ENCODE measurements around the gene SLC43A3. TPM values are rescaled to one million over a fixed set of nuclear protein-coding genes. Genes with fewer than 3 reads are reported as not detected.

SLC43A3 gene
- total and polyA plus RNA-seq, 2 donors, result 17.8 to 28.7 TPM

GRCh38 chr11:57397394-57397990 lies 29.4 kb downstream of the SLC43A3 start:
- H3K36me3 ChIP-seq (ENCODE audit: control insufficient read depth in 2 of 2, insufficient read depth in 2 of 2, low read length in 1 of 2), result no peaks in the 10 kb centered on the region
- H3K4me1 ChIP-seq (ENCODE audit: control insufficient read depth in 2 of 2, insufficient read depth in 2 of 2, low read length in 2 of 2), result no peaks in the 10 kb centered on the region
- H3K27ac ChIP-seq (ENCODE audit: low read depth in 1 of 2, low read length in 1 of 2), result no peak overlapping the region
- DNase-seq (ENCODE audit: low read depth in 6 of 9, low spot score in 9 of 9), result no peak
- no peak overlapping the region for H3K4me3 ChIP-seq (ENCODE audit: low read length in 2 of 2)
- H3K27me3 ChIP-seq (ENCODE audit: control insufficient read depth in 2 of 2, insufficient read depth in 1 of 2, low read length in 1 of 2), result no peaks in the 10 kb centered on the region
- H3K9me3 ChIP-seq (ENCODE audit: control insufficient read depth in 2 of 2, insufficient read depth in 1 of 2, low read length in 1 of 2), result no peaks in the 10 kb centered on the region
- 92% methylated on average over 4 of the region's 4 CpGs for WGBS

- H3K9me3 ChIP-seq (ENCODE audit: control insufficient read depth in 2 of 2, insufficient read depth in 1 of 2, low read length in 1 of 2), result no peaks in the 10 kb centered on the region
- H3K27ac ChIP-seq (ENCODE audit: low read depth in 1 of 2, low read length in 1 of 2), result no peak overlapping the region
- no peak overlapping the region for H3K4me3 ChIP-seq (ENCODE audit: low read length in 2 of 2)
- no peaks in the 10 kb centered on the region for H3K4me1 ChIP-seq (ENCODE audit: control insufficient read depth in 2 of 2, insufficient read depth in 2 of 2, low read length in 2 of 2)
- 89% methylated on average over 2 of the region's 2 CpGs for whole genome bisulfite sequencing
- H3K36me3 ChIP-seq (ENCODE audit: control insufficient read depth in 2 of 2, insufficient read depth in 2 of 2, low read length in 1 of 2), result no peaks in the 10 kb centered on the region
- no peak for DNase-seq (ENCODE audit: low read depth in 6 of 9, low spot score in 9 of 9)
- no peaks in the 10 kb centered on the region for H3K27me3 ChIP-seq (ENCODE audit: control insufficient read depth in 2 of 2, insufficient read depth in 1 of 2, low read length in 1 of 2)
Measured at GRCh38 chr11:57396744-57397143, 30.2 kb downstream of the SLC43A3 start.

GRCh38 chr11:57395905-57396623 lies 30.9 kb downstream of the SLC43A3 start:
- Histone ChIP-seq H3K9me3 (ENCODE audit: control insufficient read depth in 2 of 2, insufficient read depth in 1 of 2, low read length in 1 of 2) (no peaks in the 10 kb centered on the region), H3K36me3 (ENCODE audit: control insufficient read depth in 2 of 2, insufficient read depth in 2 of 2, low read length in 1 of 2) (no peaks in the 10 kb centered on the region), H3K27ac (ENCODE audit: low read depth in 1 of 2, low read length in 1 of 2) (no peak overlapping the region), H3K27me3 (ENCODE audit: control insufficient read depth in 2 of 2, insufficient read depth in 1 of 2, low read length in 1 of 2) (no peaks in the 10 kb centered on the region), H3K4me1 (ENCODE audit: control insufficient read depth in 2 of 2, insufficient read depth in 2 of 2, low read length in 2 of 2) (no peaks in the 10 kb centered on the region), H3K4me3 (ENCODE audit: low read length in 2 of 2) (no peak overlapping the region)
- DNase-seq (ENCODE audit: low read depth in 6 of 9, low spot score in 9 of 9), result no peak
- 94% methylated on average over 11 of the region's 11 CpGs for WGBS

- Histone ChIP-seq H3K27ac (ENCODE audit: low read depth in 1 of 2, low read length in 1 of 2) (no peak overlapping the region), H3K36me3 (ENCODE audit: control insufficient read depth in 2 of 2, insufficient read depth in 2 of 2, low read length in 1 of 2) (no peaks in the 10 kb centered on the region), H3K27me3 (ENCODE audit: control insufficient read depth in 2 of 2, insufficient read depth in 1 of 2, low read length in 1 of 2) (no peaks in the 10 kb centered on the region), H3K4me1 (ENCODE audit: control insufficient read depth in 2 of 2, insufficient read depth in 2 of 2, low read length in 2 of 2) (no peaks in the 10 kb centered on the region), H3K4me3 (ENCODE audit: low read length in 2 of 2) (no peak overlapping the region), H3K9me3 (ENCODE audit: control insufficient read depth in 2 of 2, insufficient read depth in 1 of 2, low read length in 1 of 2) (no peaks in the 10 kb centered on the region)
- 94% methylated on average over 4 of the region's 4 CpGs for WGBS
- no peak for DNase-seq (ENCODE audit: low read depth in 6 of 9, low spot score in 9 of 9)
Measured at GRCh38 chr11:57394203-57394965, 32.5 kb downstream of the SLC43A3 start.

- no peak overlapping the region for H3K4me3 ChIP-seq (ENCODE audit: low read length in 2 of 2)
- no peaks in the 10 kb centered on the region for H3K36me3 ChIP-seq (ENCODE audit: control insufficient read depth in 2 of 2, insufficient read depth in 2 of 2, low read length in 1 of 2)
- H3K9me3 ChIP-seq (ENCODE audit: control insufficient read depth in 2 of 2, insufficient read depth in 1 of 2, low read length in 1 of 2), result no peaks in the 10 kb centered on the region
- DNase-seq (ENCODE audit: low read depth in 6 of 9, low spot score in 9 of 9), result no peak
- 97% methylated on average over 4 of the region's 4 CpGs for WGBS
- H3K4me1 ChIP-seq (ENCODE audit: control insufficient read depth in 2 of 2, insufficient read depth in 2 of 2, low read length in 2 of 2), result no peaks in the 10 kb centered on the region
- H3K27ac ChIP-seq (ENCODE audit: low read depth in 1 of 2, low read length in 1 of 2), result no peak overlapping the region
- no peaks in the 10 kb centered on the region for H3K27me3 ChIP-seq (ENCODE audit: control insufficient read depth in 2 of 2, insufficient read depth in 1 of 2, low read length in 1 of 2)
Measured at GRCh38 chr11:57392763-57393105, 34.2 kb downstream of the SLC43A3 start.

- 96% methylated on average over 8 of the region's 8 CpGs for WGBS
- Histone ChIP-seq H3K4me1 (ENCODE audit: control insufficient read depth in 2 of 2, insufficient read depth in 2 of 2, low read length in 2 of 2) (no peaks in the 10 kb centered on the region), H3K27me3 (ENCODE audit: control insufficient read depth in 2 of 2, insufficient read depth in 1 of 2, low read length in 1 of 2) (no peaks in the 10 kb centered on the region), H3K9me3 (ENCODE audit: control insufficient read depth in 2 of 2, insufficient read depth in 1 of 2, low read length in 1 of 2) (no peaks in the 10 kb centered on the region), H3K4me3 (ENCODE audit: low read length in 2 of 2) (no peak overlapping the region), H3K27ac (ENCODE audit: low read depth in 1 of 2, low read length in 1 of 2) (no peak overlapping the region), H3K36me3 (ENCODE audit: control insufficient read depth in 2 of 2, insufficient read depth in 2 of 2, low read length in 1 of 2) (no peaks in the 10 kb centered on the region)
- no peak for DNase-seq (ENCODE audit: low read depth in 6 of 9, low spot score in 9 of 9)
Measured at GRCh38 chr11:57392066-57392762, 34.7 kb downstream of the SLC43A3 start.

- Histone ChIP-seq H3K9me3 (ENCODE audit: control insufficient read depth in 2 of 2, insufficient read depth in 1 of 2, low read length in 1 of 2) (no peaks in the 10 kb centered on the region), H3K27me3 (ENCODE audit: control insufficient read depth in 2 of 2, insufficient read depth in 1 of 2, low read length in 1 of 2) (no peaks in the 10 kb centered on the region), H3K4me3 (ENCODE audit: low read length in 2 of 2) (no peak overlapping the region), H3K27ac (ENCODE audit: low read depth in 1 of 2, low read length in 1 of 2) (no peak overlapping the region), H3K36me3 (ENCODE audit: control insufficient read depth in 2 of 2, insufficient read depth in 2 of 2, low read length in 1 of 2) (no peaks in the 10 kb centered on the region), H3K4me1 (ENCODE audit: control insufficient read depth in 2 of 2, insufficient read depth in 2 of 2, low read length in 2 of 2) (no peaks in the 10 kb centered on the region)
- 96% methylated on average over 2 of the region's 2 CpGs for WGBS
- no peak for DNase-seq (ENCODE audit: low read depth in 6 of 9, low spot score in 9 of 9)
Measured at GRCh38 chr11:57391539-57391938, 35.4 kb downstream of the SLC43A3 start.

- Histone ChIP-seq H3K27ac (ENCODE audit: low read depth in 1 of 2, low read length in 1 of 2) (no peak overlapping the region), H3K9me3 (ENCODE audit: control insufficient read depth in 2 of 2, insufficient read depth in 1 of 2, low read length in 1 of 2) (no peaks in the 10 kb centered on the region), H3K4me1 (ENCODE audit: control insufficient read depth in 2 of 2, insufficient read depth in 2 of 2, low read length in 2 of 2) (no peaks in the 10 kb centered on the region), H3K4me3 (ENCODE audit: low read length in 2 of 2) (no peak overlapping the region), H3K27me3 (ENCODE audit: control insufficient read depth in 2 of 2, insufficient read depth in 1 of 2, low read length in 1 of 2) (no peaks in the 10 kb centered on the region), H3K36me3 (ENCODE audit: control insufficient read depth in 2 of 2, insufficient read depth in 2 of 2, low read length in 1 of 2) (no peaks in the 10 kb centered on the region)
- 98% methylated on average over 3 of the region's 3 CpGs for WGBS
- no peak for DNase-seq (ENCODE audit: low read depth in 6 of 9, low spot score in 9 of 9)
Measured at GRCh38 chr11:57391111-57391510, 35.8 kb downstream of the SLC43A3 start.

- Histone ChIP-seq H3K4me3 (ENCODE audit: low read length in 2 of 2) (no peak within 1 kb of the TSS), H3K36me3 (ENCODE audit: control insufficient read depth in 2 of 2, insufficient read depth in 2 of 2, low read length in 1 of 2) (no peaks in the 10 kb centered on the region), H3K27ac (ENCODE audit: low read depth in 1 of 2, low read length in 1 of 2) (no peak within 1 kb of the TSS), H3K4me1 (ENCODE audit: control insufficient read depth in 2 of 2, insufficient read depth in 2 of 2, low read length in 2 of 2) (no peaks in the 10 kb centered on the region), H3K9me3 (ENCODE audit: control insufficient read depth in 2 of 2, insufficient read depth in 1 of 2, low read length in 1 of 2) (no peaks in the 10 kb centered on the region), H3K27me3 (ENCODE audit: control insufficient read depth in 2 of 2, insufficient read depth in 1 of 2, low read length in 1 of 2) (no peaks in the 10 kb centered on the region)
- DNase-seq (ENCODE audit: low read depth in 6 of 9, low spot score in 9 of 9), result no peak
- 91% methylated on average over 2 of the region's 2 CpGs for WGBS
Measured at GRCh38 chr11:57390535-57390934, 36.4 kb downstream of the SLC43A3 start, which contains the start of gene PRG2. Gene PRG2, minus strand, starts transcription at chr11:57390650. Its CDS starts 706 bp downstream, at chr11:57389944.

Measured in thymus (tissue), 11 donors.